ENCODE measurements around the gene KIF2A.

KIF2A gene

DNA sequence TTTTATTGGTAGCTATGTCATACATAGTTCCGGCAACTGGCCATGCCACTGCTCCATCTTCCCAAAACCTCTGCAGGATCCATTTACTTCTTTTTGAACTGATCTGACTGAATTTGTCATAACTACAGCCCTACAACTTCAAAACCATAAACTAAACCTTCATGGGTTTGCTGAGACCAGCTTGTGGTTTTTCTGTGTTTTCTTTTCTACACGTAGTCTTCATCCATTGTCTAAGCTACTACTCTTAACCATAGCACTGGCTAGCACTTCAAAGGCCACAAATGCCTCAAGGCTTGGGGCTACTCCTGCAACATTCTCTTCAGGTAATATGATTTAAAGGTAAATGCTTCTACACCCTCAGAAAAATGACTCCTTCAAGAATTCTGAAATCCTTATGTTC is 9.0 kb upstream of the KIF2A start:
- DNase-seq, result no peak

DNA sequence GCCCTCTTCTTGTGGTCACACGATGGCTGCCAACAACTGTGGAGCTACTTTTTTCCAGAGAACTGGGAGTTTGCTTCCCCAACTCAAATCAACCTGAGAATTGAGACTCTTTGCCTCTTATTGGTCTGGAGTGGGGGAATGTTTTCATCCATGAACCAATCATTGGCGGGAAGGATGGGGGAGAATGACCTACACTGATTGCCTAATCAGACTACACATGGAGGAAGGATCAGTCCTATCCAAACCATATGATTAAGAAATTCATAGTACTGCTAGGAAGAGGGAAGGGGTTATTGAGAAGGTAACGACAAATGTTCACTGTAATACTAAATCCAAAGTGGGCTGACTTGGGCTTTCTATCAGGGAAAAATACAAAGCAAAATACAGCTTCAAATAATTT is 7.9 kb upstream of the KIF2A start:
- no peak for DNase-seq

DNA sequence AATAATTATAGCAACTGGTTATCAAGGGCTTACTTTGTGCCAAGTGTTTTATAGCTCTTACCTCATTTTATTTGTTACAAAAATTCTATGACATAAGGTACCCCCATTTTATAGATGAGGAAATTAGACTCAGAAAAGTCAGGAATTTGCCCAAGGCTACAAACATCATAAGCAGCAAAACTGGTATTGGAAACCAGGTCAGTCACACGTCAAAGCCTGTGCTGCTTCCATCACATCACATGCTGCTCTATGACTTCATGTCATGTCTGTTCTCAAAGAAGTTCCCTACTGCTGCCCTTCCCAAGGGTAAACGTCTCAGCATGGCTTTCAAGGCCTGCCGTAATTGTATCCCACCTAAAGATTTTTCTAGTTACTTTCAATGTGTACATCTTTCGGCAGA is 6.9 kb upstream of the KIF2A start:
- DNase-seq, result no peak

GRCh38 chr5:62299600-62299999 is 6.4 kb upstream of the KIF2A start:
- DNase-seq, result no peak

- no peak for DNase-seq
These were observed 670 bp upstream of the KIF2A start for GRCh38 chr5:62305358-62305714.

GRCh38 chr5:62306323-62306895 is 403 bp downstream of the KIF2A start:
- DNase-seq, result no peak

GRCh38 chr5:62306896-62307689 is 1.1 kb downstream of the KIF2A start:
- no peak for DNase-seq

DNA sequence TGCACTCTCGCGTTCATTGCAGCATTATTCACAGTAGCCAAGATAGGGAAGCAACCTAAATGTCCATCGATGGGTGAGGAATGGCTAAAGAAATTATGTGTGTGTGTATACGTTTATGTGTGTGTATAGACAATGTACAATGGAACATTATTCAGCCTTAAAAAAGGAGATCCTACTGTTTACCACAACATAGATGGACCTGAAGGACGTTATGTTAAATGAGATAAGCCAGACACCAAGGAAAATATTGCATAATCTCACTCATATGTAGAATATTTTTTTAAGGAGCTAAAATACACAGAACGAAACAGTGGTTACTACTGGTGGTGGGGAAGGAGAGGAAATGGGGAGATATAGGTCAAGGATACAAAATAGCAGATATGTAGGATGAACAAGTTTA is 2.4 kb downstream of the KIF2A start:
- DNase-seq, result no peak

DNA sequence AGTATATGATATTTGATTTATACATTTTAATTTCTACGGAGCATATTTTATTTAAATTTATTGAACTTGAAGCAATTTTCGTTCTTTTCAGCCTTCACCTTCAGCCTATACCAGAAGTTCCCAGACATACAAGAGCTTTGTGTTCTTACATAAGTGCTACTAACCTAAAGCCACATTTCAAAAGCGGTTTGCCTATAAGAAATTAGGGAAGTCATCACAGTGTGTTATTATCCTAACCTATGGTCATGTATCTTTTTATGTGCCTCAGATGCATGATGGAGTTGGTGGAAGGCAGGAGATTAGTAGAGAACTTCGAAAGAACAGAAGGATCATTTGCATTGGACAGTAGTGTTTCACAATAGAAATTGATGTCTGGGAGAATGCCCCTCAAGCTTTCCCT is 3.1 kb downstream of the KIF2A start:
- DNase-seq, result no peak

DNA sequence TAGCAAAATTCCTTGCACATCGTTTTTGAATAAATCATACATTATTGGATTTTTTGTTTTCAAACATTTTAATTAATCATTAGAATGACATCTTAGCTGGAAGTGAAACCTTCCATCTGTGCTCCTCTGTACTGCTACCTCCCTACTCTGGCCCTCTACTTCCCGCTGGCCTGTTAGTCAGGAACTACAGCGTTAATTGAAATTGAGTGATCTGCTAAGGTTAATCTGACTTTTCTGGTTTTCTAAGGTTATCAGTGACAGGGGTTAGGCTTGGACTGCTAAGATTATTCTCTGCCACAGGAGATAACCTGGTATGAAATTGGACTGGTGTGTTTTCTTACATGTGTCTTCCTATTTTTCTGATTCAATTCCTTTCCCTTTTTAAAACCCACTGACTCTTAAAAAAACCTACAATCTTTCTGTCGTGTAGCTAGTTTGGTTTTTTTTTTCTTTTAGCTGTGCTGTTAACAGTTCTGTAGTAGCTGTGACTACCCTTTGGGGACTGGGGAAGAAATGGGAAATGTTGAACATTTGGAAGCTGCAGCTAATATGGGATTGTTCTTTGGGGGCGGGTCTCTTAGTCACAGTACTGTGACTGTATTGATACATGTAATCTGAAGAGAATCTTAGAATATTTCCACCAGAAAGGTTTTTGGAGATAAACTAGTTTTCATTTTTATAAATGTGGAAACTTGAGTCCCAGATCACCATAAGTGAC is 4.6 kb downstream of the KIF2A start:
- no peak for DNase-seq

DNA sequence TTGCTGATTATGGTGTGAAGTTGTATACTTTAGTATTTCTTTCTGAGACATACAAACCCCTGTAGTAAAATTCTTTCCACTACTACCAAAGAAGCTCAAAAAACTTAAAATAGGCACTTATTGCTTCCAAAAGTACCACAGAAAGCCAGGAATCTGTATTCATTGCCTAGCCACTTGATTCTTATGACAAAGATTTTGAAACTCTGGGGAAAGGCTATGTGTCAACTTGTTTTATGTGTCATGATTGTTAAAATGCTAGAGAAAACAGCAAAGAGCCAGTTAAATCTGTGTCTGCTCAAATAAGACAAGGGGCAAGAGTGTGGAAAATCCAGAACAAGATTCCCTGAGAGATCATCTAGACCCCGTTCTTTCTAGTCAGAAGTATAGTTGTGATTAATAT is 6.0 kb downstream of the KIF2A start:
- DNase-seq, result no peak

- DNase-seq, result no peak
These were observed 6.7 kb downstream of the KIF2A start for GRCh38 chr5:62312674-62313073.

DNA sequence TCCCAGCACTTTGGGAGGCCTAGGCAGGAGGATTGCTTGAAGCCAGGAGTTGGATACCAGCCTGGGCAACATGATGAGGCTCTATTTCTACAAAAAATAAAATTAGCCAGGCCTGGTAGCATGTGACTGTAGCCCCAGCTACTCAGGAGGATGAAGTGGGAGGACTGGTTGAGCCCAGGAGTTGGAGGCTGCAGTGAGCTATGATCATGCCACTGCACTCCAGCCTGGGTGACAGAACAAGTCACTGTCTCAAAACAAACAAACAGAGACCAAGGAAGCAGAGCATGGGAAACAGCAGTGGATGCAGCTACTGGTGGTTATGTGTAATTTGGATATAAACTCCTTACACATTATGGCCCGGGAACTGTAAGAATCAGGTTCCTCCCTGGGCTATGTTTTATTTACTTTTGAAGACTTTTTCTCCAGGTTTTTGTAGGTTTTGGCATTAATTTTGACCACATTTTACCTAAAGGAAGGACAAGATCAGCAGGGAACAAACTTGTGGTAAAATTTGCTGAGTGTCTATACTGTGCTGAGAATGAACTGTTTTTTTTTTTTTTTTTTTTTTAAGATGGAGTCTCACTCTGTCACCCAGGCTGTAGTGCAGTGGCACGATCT is 8.3 kb downstream of the KIF2A start:
- DNase-seq, result no peak

- DNase-seq, result no peak
These were observed 9.6 kb downstream of the KIF2A start for GRCh38 chr5:62315376-62316175.

GRCh38 chr5:62316176-62316502 is 10.1 kb downstream of the KIF2A start:
- no peak for DNase-seq

DNA sequence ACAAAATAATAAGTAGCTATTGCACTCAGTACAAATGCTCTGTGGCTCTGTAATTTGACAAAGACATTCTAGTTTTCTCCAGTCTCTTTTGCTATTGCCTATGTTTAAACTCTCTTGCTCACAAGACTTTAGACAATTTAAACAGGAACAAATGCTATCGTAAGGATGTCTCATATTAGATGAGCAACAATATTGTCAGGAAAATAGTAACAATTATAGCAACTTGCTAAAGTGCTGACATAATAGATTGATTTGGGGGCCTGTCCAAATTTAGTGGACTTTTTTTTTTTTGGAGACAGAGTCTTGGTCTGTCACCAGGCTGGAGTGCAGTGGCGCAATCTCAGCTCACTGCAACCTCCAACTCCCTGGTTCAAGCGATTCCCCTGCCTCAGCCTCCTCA is 11.8 kb downstream of the KIF2A start:
- DNase-seq, result no peak

GRCh38 chr5:62322484-62322883 is 16.5 kb downstream of the KIF2A start:
- no peak for DNase-seq

- no peak for DNase-seq
These were observed 20.3 kb downstream of the KIF2A start for GRCh38 chr5:62326302-62326701.

- no peak for DNase-seq
These were observed 20.7 kb downstream of the KIF2A start for GRCh38 chr5:62326702-62327101.

GRCh38 chr5:62327138-62328053 is 21.4 kb downstream of the KIF2A start:
- no peak for DNase-seq

GRCh38 chr5:62328772-62329491 is 22.9 kb downstream of the KIF2A start:
- no peak for DNase-seq
